GM12878 (cell line): ENCODE data around the gene GLRX2. TPM values are rescaled to one million over a fixed set of nuclear protein-coding genes. Genes with fewer than 3 reads are reported as not detected.

Experiments used
- FOS ChIP-seq: IDR thresholded peaks from 3 replicates; pipeline ENCODE4 v1.6.1; 2011; ENCODE audit warnings: borderline replicate concordance; ENCODE audit not compliant: insufficient read length; ENCODE audit errors: extremely low read depth
- IKZF1 ChIP-seq: fragments of 450-650 bp; conservative IDR thresholded peaks from 2 replicates; pipeline ENCODE4 v1.6.1; 2017; ENCODE audit warnings: antibody characterized with exemption, mild to moderate bottlenecking
- SRF ChIP-seq, 2 experiments: IDR thresholded peaks; 2 replicates each; pipeline ENCODE4 v1.6.1; 2011; ENCODE audit warnings: low read depth in 2 of 2, low read length in 2 of 2, mild to moderate bottlenecking in 1 of 2, moderate library complexity in 1 of 2
- TBL1XR1 ChIP-seq: IDR thresholded peaks from 2 replicates; pipeline ENCODE4 v1.6.1; 2012; ENCODE audit warnings: low read depth, low read length, improper control_type of control experiment
- polyA plus RNA-seq, 11 experiments: library from polyadenylated mRNA; depleted of rRNA in 4 of 11; unstranded in 6 of 11; stranded (reverse) in 5 of 11; fragments of >200 nt; fragmentation: Nextera tagmentation in 4 of 11; fragmentation: Illumina TruSeq in 1 of 11; extraction: Ambion mirVana in 4 of 11; extraction: Trizol in 1 of 11; gene quantifications; 1 replicate in 1 of 11; 2 replicates in 10 of 11; pipeline versions ENCODE4 v1.2.1 to v1.2.3, GENCODE V29; 2011 to 2016; ENCODE audit warnings: inconsistent platforms in 2 of 11, missing spikeins in 2 of 11, low read depth in 1 of 11
- total RNA-seq, 4 experiments: library from RNA; depleted of rRNA in 3 of 4; stranded (reverse); fragments of >200 nt in 3 of 4; fragmentation: Illumina TruSeq in 1 of 4; extraction: Trizol in 1 of 4; gene quantifications; 2 replicates each; pipeline versions ENCODE4 v1.2.1 to v1.2.3, GENCODE V29; 2013 to 2021
- TF ChIP-seq, protein P1 (sequence below): fragments of 450-650 bp; IDR thresholded peaks from 2 replicates; pipeline ENCODE4 v1.6.1; 2017; ENCODE audit warnings: mild to moderate bottlenecking, low read depth, inconsistent platforms; ENCODE audit not compliant: poor library complexity, severe bottlenecking
- TF ChIP-seq, protein P2 (sequence below): fragments of 450-650 bp; IDR thresholded peaks from 2 replicates; pipeline ENCODE4 v1.6.1; 2014; ENCODE audit warnings: mild to moderate bottlenecking
- TF ChIP-seq, protein P3 (sequence below): fragments of 450-650 bp; IDR thresholded peaks from 2 replicates; pipeline ENCODE4 v1.6.1; 2017; ENCODE audit warnings: mild to moderate bottlenecking

The GLRX2 gene
- total and polyA plus RNA-seq, 10 of the 15 experiments (the other 5 are each of a cell fraction or from before 2014, with no cell fraction given) = 5.5 to 67.6 (median 16.6) TPM

DNA sequence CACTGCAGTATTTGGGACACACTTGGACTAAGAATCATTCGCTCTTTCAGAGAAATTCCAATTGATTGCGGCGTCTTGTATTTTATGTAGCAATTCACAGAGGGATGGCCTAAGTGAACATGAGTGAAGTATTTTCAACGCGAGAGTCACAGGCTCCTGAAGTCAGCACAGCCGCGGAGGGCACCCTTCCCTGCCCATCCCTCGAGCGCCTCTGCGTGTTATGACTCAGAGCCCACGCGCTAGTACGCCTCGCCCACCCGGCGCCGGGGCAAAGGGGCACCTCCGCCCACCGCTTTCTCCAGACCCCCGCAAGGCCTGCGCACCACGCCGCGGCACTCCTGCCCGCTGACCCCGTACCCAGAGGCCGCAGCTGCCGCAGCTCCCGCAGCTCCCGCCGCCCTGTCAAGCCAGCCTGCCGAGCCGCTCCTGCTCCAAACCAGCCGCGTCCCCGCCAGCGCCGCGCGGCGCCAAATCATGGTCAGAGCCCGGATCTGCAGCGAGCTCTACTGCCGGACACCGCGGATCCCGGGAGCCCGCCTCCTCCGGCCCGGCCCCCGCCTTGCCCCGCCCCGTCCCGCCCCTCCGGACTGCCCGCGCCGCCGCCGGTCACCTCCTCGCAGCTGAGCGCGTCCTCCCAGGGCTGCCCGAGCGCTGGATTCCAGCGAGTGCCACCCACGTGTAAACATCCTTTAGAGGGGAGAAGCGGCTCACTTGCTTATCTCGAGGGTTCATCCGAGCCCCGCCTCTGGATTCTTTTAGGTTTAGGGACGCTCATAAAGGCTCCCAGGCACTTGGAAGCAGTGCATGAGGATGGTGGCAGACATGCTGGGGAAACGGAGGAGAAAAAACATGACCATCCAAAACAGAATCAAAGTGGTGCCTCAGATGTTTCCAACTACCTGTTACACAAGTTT, at the start of gene GLRX2 (continued):
- TF ChIP-seq, protein P1, sequence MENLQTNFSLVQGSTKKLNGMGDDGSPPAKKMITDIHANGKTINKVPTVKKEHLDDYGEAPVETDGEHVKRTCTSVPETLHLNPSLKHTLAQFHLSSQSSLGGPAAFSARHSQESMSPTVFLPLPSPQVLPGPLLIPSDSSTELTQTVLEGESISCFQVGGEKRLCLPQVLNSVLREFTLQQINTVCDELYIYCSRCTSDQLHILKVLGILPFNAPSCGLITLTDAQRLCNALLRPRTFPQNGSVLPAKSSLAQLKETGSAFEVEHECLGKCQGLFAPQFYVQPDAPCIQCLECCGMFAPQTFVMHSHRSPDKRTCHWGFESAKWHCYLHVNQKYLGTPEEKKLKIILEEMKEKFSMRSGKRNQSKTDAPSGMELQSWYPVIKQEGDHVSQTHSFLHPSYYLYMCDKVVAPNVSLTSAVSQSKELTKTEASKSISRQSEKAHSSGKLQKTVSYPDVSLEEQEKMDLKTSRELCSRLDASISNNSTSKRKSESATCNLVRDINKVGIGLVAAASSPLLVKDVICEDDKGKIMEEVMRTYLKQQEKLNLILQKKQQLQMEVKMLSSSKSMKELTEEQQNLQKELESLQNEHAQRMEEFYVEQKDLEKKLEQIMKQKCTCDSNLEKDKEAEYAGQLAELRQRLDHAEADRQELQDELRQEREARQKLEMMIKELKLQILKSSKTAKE = no peak
- TF ChIP-seq IKZF1 = peak; percentile 82
- TF ChIP-seq, protein P2, sequence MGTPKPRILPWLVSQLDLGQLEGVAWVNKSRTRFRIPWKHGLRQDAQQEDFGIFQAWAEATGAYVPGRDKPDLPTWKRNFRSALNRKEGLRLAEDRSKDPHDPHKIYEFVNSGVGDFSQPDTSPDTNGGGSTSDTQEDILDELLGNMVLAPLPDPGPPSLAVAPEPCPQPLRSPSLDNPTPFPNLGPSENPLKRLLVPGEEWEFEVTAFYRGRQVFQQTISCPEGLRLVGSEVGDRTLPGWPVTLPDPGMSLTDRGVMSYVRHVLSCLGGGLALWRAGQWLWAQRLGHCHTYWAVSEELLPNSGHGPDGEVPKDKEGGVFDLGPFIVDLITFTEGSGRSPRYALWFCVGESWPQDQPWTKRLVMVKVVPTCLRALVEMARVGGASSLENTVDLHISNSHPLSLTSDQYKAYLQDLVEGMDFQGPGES = no peak
- TF ChIP-seq, protein P3, sequence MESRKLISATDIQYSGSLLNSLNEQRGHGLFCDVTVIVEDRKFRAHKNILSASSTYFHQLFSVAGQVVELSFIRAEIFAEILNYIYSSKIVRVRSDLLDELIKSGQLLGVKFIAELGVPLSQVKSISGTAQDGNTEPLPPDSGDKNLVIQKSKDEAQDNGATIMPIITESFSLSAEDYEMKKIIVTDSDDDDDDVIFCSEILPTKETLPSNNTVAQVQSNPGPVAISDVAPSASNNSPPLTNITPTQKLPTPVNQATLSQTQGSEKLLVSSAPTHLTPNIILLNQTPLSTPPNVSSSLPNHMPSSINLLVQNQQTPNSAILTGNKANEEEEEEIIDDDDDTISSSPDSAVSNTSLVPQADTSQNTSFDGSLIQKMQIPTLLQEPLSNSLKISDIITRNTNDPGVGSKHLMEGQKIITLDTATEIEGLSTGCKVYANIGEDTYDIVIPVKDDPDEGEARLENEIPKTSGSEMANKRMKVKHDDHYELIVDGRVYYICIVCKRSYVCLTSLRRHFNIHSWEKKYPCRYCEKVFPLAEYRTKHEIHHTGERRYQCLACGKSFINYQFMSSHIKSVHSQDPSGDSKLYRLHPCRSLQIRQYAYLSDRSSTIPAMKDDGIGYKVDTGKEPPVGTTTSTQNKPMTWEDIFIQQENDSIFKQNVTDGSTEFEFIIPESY = no peak
- TF ChIP-seq SRF (IDR thresholded peaks at IDR 0.05; ENCODE audit: low read depth in 2 of 2, low read length in 2 of 2) = no peak
- no peak for TF ChIP-seq FOS
- no peak for TF ChIP-seq TBL1XR1
